ENCODE results near the gene DTHD1.

DNA sequence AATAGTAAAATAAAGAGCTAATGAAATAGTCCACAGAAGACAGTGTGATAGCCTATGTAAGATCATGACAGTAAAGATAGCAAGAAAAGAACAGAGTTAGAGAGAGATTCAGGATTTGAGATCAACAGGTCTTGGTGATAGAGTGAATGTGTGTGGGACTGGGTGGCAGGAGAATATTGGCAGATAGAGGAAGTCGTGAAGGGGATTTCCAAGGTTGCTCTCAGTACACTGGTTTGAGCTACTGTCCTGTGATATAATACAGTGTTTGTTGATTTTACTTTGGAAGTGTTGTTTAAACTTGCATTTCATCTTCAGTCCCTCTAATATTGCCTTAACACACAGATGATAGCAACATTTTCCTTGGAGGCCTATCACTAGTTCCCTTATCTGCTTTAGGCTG lies 44.1 kb downstream of the DTHD1 start:
- TF ChIP-seq, protein P1, sequence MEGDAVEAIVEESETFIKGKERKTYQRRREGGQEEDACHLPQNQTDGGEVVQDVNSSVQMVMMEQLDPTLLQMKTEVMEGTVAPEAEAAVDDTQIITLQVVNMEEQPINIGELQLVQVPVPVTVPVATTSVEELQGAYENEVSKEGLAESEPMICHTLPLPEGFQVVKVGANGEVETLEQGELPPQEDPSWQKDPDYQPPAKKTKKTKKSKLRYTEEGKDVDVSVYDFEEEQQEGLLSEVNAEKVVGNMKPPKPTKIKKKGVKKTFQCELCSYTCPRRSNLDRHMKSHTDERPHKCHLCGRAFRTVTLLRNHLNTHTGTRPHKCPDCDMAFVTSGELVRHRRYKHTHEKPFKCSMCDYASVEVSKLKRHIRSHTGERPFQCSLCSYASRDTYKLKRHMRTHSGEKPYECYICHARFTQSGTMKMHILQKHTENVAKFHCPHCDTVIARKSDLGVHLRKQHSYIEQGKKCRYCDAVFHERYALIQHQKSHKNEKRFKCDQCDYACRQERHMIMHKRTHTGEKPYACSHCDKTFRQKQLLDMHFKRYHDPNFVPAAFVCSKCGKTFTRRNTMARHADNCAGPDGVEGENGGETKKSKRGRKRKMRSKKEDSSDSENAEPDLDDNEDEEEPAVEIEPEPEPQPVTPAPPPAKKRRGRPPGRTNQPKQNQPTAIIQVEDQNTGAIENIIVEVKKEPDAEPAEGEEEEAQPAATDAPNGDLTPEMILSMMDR (IDR thresholded peaks at IDR 0.05; ENCODE audit: borderline replicate concordance, extremely low read depth, low read length, poor library complexity, severe bottlenecking) = no peak
- TF ChIP-seq EZH2 (IDR thresholded peaks at IDR 0.05; ENCODE audit: borderline replicate concordance, low read depth, low read length, severe bottlenecking) = no peak
